CD4-positive, alpha-beta T cell treated with Interferon gamma for 1 hour (primary cell): ENCODE data around the gene WAS.
A peak's percentile ranks its signal among the peaks of the same experiment; 100 is the strongest.
"Not testable (repeated sequence)": the region's sequence is repeated elsewhere in the genome, so short reads cannot be mapped to it uniquely, and the experiment has no call there.

Source experiments
- DNase-seq: peaks from one replicate; pipeline ENCODE4 v3.0.0-alpha.2; 2020

WAS gene

DNA sequence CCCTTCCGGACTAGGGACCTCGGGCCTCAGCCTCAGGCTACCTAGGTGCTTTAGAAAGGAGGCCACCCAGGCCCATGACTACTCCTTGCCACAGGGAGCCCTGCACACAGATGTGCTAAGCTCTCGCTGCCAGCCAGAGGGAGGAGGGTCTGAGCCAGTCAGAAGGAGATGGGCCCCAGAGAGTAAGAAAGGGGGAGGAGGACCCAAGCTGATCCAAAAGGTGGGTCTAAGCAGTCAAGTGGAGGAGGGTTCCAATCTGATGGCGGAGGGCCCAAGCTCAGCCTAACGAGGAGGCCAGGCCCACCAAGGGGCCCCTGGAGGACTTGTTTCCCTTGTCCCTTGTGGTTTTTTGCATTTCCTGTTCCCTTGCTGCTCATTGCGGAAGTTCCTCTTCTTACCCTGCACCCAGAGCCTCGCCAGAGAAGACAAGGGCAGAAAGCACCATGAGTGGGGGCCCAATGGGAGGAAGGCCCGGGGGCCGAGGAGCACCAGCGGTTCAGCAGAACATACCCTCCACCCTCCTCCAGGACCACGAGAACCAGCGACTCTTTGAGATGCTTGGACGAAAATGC, at the start of gene WAS:
WAS (plus strand) TSS at position 389 of the 572 bp plus-strand sequence; CDS start at position 444, 55 bp downstream.
- DNase-seq, result peak; percentile 69

DNA sequence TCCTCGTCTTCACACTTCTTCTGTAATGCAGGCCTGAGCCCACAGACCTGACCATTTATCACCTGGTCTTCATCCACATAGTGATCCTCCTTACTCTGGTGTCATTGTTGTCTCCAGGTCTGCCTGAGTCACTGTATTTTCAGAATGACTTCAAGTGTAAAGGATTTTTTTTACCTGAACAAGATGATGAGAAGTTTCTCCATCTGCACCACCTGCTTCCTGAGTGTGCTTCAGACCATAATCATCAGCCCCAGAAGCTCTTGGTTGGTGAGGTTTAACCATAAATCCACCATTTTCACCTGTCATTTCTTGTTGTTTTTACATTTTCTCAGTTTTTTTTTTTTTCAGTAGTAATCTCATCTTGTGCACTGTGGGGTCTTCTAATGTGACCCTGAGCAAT, 47.3 kb upstream of the WAS start:
- no peak for DNase-seq

- DNase-seq, result no peak
These were observed 46.8 kb upstream of the WAS start for GRCh38 chrX:48636776-48637175.

GRCh38 chrX:48645669-48646068, 37.9 kb upstream of the WAS start:
- DNase-seq, result no peak

- DNase-seq, result peak; percentile 28
These were observed 35.3 kb upstream of the WAS start for GRCh38 chrX:48648336-48648751.

- DNase-seq, result no peak
These were observed 34.5 kb upstream of the WAS start for GRCh38 chrX:48649102-48649501.

DNA sequence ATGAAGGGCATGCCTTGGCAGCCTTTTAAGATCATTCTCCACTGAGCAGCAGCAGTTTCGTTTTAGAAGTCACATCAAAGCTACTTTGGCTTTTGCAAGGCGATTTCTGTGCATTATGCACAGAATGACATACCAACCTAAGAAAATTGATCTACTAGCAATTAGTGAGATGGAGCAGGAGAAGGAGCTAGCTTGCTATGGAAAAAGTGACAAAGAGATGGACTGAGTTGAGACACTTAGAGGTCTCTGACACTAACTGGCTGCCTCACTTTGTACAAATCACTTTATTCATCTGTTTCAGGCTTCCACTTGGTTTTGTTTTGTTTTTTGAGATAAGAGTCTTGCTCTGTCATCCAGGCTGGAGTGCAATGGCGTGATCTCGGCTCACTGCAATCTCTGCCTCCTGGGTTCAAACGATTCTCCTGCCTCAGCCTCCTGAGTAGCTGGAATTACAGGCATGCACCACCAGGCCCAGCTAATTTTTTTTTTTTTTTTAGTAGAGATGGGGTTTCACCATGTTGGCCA, 31.5 kb upstream of the WAS start:
- not testable (repeated sequence) for DNase-seq

DNA sequence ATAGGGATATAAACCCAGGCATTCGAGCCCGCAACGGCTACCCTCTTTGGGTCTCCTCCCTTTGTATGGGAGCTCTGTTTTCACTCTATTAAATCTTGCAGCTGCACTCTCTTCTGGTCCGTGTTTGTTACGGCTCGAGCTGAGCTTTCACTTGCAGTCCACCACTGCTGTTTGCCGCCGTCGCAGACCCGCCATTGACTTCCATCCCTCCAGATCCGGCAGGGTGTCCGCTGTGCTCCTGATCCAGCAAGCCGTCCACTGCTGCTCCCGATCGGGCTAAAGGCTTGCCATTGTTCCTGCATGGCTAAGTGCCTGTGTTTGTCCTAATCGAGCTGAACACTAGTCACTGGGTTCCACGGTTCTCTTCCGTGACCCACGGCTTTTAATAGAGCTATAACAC, 28.9 kb upstream of the WAS start:
- DNase-seq, result not testable (repeated sequence)

DNA sequence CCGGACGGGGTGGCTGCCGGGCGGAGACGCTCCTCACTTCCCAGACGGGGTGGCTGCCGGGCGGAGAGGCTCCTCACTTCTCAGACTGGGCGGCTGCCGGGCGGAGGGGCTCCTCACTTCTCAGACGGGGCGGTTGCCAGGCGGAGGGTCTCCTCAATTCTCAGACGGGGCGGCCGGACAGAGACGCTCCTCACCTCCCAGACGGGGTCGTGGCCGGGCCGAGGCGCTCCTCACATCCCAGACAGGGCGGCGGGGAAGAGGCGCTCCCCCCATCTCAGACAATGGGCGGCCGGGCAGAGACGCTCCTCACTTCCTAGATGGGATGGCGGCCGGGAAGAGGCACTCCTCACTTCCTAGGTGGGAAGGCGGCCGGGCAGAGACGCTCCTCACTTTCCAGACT, 23.9 kb upstream of the WAS start:
- DNase-seq, result not testable (repeated sequence)

GRCh38 chrX:48663241-48663640, 20.4 kb upstream of the WAS start:
- DNase-seq, result no peak

DNA sequence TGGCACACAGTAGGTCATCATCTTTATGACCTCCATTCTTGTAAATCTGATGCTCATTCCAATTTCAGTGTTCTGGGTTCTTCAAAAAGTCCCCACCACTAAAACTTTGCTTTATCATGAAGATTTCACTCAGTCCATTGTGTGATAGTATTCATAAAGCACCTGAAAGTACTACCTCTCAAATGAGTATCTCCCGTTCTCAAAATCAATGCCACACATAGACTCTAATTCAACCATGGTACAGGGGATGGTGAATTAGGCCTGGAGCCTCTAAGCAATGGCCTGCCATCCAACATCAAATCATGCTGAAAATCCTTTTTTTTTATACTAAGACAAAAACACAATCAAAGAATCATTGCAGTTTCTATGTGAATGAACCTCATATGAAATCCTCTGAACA, 19.4 kb upstream of the WAS start:
- DNase-seq, result no peak

DNA sequence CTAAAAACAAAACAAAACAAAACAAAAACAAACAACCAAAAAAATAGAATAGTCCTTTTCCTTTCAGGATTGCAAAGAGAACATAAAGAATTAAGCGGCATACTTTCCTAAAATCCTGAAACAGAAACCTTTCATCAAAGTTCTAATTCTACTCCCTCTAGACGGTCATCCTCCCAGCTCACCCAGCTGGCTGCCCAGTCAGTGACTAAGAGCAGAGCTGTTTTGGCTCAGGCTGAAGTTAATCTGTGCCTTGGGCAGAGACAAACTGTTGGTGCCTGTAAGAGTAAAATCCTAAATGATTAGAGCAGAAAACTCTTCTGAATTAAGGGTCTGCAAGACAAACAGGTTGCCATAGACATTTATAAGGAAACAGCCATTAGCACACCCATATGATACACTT, 17.6 kb upstream of the WAS start:
- DNase-seq, result no peak

GRCh38 chrX:48666649-48667048, 16.9 kb upstream of the WAS start:
- DNase-seq, result no peak

DNA sequence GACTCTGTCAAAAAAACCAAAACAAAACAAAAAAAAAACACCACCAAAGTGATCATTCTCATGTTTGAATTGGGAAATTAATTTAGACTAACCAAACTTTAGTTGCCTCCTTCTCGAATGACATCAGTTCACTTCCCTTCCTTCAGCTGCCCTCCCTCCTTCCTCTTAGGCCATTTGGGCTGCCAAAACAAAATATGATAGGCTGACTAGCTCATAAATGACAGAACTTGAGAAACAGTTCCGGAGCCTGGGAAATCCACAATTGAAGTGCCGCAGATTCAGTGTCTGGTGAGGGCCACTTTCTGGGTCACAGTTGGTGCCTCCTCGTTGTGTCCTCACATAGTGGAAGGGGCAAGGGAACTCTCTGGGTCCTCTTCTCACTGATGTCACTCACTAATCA, 16.1 kb upstream of the WAS start:
- peak; percentile 30 for DNase-seq

- DNase-seq, result not testable (repeated sequence)
These were observed 15.4 kb upstream of the WAS start for GRCh38 chrX:48668187-48668586.

DNA sequence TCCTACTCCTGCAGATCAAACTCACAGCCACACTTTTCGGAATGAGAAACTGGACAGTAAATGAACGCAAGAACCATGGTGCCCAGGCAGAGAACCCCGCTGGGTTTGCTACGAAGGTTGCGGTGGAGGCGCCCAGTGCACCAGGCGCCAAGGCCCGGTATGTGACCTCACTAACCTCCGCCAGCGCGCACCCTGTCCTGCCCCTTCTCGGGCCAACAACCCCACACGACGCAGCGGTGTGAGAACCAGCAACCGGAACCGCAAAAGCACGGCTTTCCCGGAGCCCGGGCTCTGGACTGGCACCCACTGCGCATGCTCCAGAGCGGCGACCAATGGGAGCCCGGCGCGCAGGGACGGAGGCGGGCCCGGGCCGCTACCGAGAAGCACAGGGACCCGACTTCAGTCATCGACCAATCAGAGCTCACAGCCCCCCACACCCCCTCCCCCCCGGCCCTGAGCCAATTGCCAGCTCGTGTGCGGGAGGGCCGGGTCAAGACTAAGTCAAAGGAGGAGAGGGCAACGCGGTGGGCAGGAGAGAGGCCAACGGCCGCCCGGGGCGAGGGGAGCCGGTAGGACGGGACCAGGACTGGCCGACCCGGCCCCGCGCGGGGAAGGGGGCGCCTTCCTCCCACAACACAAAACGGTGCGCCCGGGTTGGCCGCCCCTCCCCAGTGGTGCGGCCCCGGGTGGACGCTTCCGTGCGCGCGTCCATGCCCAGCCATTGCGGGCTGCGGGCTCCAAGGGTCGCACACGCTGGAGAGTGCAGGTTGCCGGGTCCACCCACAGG, 7.3 kb upstream of the WAS start:
- peak; percentile 93 for DNase-seq

- no peak for DNase-seq
These were observed 6.7 kb upstream of the WAS start for GRCh38 chrX:48676893-48677270.

DNA sequence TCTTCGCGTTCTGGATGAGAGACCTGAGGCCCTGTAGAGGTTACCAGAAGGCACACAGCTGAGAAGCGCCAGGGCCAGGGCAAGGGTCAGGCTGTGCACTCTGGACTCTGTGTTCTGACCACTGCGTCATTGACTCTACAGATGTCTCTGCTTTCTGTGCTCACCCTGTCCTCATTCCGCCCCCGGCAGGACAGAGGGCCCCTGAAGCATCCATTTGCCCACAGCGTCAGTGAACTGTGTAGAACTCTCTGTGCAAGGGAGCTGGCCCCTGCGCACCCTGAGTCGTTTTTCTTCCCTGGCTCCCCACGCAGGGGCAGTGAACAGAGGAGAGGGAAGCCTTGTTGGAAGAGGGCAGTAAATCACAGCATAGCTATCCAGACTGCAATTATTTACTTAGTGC, 6.1 kb upstream of the WAS start:
- no peak for DNase-seq

DNA sequence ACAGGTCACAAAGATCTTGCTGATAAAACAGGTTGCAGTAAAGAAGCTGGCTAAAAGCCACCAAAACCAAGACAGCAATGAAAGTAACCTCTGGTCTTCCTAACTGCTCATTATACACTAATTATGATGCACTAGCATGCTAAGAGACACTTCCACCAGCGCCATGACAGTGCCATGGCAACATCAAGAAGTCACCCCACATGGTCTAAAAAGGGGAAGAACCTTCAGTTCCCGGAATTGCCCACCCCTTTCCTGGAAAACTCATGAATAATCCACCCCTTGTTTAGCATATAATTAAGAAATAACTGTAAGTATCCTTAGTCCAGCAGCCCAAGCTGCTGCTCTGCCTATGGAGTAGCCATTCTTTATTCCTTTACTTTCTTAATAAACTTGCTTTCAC, 3.1 kb upstream of the WAS start:
- peak; percentile 69 for DNase-seq

DNA sequence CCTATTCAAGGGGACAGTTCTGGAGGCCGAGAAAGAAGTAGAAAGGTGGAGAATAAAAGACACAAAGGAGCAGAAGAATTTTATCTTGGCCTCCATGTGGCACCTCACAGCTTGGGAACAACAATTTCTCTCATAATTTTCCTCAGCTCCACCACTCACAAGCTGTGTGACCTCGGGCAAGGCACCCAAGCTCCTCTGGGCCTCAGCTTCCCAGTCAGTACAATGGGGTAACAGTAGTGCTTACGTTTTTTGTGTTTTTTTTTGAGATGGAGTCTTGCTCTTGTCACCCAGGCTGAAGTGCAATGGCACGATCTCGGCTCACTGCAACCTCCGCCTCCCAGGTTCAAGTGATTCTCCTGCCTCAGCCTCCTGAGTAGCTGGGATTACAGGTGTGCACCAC, 2.7 kb upstream of the WAS start:
- DNase-seq, result not testable (repeated sequence)

DNA sequence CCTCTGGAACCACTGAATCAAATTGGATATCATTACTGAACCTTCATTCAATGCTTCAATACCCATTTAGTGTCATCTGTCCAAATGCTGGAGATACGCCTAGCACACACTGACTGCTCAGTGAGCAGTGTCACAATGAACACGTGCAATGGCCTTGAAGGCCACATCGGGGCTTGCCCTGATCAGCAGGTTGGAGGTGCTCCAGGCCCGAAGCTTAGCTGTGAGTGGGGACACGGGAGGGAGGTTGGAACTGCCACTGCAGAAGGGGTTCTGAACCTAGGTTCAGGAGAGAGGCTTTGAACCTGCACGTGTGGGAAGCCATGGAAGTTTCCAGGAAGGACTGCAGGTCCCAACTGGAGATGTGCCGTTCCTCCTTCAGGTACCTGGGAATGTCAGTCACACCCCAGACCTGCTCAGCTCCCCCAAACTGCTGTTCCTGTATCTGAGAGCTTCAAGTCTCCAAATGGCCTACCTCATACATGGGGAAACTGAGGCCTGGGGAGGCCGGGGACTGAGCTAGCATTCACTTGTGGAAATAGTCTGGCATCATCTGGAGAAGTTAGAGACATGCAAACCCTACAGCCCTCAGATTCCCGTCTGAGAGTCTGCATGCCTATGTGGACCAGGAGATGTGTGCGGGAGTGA, 1.9 kb upstream of the WAS start:
- DNase-seq, result no peak

DNA sequence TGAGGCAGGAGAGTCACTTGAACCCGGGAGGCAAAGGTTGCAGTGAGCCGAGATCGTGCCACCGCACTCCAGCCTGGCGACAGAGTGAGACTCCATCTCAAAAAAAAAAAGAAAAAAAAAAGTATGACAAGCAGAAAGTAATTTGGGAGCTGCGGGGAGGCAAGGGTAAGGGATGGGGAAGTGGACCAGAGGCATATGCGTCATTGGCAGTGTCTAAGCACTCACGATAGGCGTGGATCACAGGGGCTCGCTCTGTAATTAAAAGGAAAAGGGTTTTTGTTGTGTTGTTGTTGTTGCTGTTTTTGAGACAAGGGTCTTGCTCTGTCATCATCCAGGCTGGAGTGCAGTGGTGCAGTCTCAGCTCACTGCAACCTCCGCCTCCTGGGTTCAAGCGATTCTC, 804 bp upstream of the WAS start:
- peak; percentile 63 for DNase-seq

DNA sequence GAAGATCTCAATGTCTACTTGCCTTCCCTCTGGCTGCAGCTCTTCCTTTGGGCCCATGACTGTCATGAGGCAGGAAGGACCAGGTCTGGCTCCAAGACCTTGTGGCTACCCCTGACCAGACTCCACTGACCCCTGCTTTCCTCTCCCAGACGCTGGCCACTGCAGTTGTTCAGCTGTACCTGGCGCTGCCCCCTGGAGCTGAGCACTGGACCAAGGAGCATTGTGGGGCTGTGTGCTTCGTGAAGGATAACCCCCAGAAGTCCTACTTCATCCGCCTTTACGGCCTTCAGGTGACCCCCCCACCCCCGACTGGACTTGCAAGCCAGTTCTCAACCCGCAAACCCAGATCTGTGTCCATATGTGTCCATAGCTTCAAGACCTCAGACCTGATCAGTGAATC, 535 bp downstream of the WAS start:
- no peak for DNase-seq

- no peak for DNase-seq
These were observed 1.8 kb downstream of the WAS start for GRCh38 chrX:48685416-48685815.
